RWPE2 (cell line): ENCODE measurements around the gene DEAF1.

ENCODE experiments used
- ATAC-seq: fragments of 200-7000 bp; cut with Tn5 transposase; 3 replicates; pipeline ENCODE4 v1.9.1; 2021; ENCODE audit warnings: low read depth
- DNase-seq: peaks from one replicate; pipeline ENCODE4 v3.0.0-alpha.2; 2020; ENCODE audit warnings: low spot score
- H3K27ac ChIP-seq: fragments of 450-650 bp; 2 replicates; pipeline ENCODE4 v1.5.1; 2017; ENCODE audit warnings: mild to moderate bottlenecking; ENCODE audit not compliant: poor library complexity, severe bottlenecking
- H3K27me3 ChIP-seq: fragments of 250-450 bp; sonication (Bioruptor Pico); 2 replicates; pipeline ENCODE4 v1.5.1; 2021; ENCODE audit warnings: mild to moderate bottlenecking, moderate library complexity; ENCODE audit not compliant: insufficient read depth, poor library complexity, severe bottlenecking
- H3K36me3 ChIP-seq: fragments of 250-450 bp; sonication (Bioruptor Pico); 2 replicates; pipeline ENCODE4 v1.5.1; 2020; ENCODE audit warnings: low read depth, mild to moderate bottlenecking, moderate library complexity
- H3K4me1 ChIP-seq: fragments of 250-450 bp; sonication (Bioruptor Pico); 2 replicates; pipeline ENCODE4 v1.5.1; 2021; ENCODE audit warnings: mild to moderate bottlenecking, moderate library complexity; ENCODE audit not compliant: insufficient read depth, poor library complexity, severe bottlenecking
- H3K4me3 ChIP-seq: fragments of 250-450 bp; sonication (Bioruptor Pico); 2 replicates; pipeline ENCODE4 v1.5.1; 2021; ENCODE audit warnings: mild to moderate bottlenecking, moderate library complexity; ENCODE audit not compliant: severe bottlenecking
- H3K9me3 ChIP-seq: fragments of 250-450 bp; sonication (Bioruptor Pico); 2 replicates; pipeline ENCODE4 v1.5.1; 2021; ENCODE audit warnings: mild to moderate bottlenecking, moderate library complexity; ENCODE audit not compliant: severe bottlenecking
- TF ChIP-seq, protein P1 (sequence below): fragments of 450-650 bp; IDR thresholded peaks from one replicate; pipeline ENCODE4 v1.5.1; 2017; ENCODE audit warnings: mild to moderate bottlenecking, moderate library complexity; ENCODE audit not compliant: poor library complexity, severe bottlenecking

Gene DEAF1

DNA sequence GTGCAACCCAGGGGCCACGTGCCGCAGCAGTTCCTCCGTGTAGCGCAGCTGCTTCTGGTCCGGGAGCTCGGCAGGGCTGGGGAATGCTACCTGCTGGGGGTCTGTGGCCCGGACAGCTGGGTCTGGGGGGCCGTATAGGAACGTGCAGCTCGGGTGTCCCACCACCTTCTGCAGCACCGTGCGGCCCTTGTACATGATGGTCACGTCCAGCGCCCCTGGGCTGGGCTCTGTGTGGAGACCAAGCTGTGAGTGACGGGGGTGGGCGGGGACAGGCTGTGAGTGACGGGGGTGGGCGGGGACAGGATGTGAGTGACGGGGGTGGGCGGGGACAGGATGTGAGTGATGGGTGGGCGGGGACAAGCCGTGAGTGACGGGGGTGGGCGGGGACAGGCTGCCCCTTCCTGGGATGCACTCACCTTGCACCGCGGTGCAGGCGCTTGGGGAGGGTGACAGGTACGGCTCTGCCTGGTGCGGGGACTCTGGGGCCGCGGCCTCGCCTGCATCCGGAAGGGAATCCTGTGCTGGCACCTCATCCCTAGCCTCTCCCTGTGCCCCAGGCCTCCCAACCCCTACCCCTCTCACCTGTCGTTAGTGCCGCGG is 81.6 kb downstream of the DEAF1 start:
- Histone ChIP-seq H3K27ac (peak overlapping the region; percentile 53), H3K36me3 (peaks cover 49% of the 10 kb centered on the region), H3K9me3 (no peaks in the 10 kb centered on the region), H3K4me1 (peaks cover 10% of the 10 kb centered on the region), H3K4me3 (no peak overlapping the region), H3K27me3 (no peaks in the 10 kb centered on the region)
- TF ChIP-seq, protein P1, sequence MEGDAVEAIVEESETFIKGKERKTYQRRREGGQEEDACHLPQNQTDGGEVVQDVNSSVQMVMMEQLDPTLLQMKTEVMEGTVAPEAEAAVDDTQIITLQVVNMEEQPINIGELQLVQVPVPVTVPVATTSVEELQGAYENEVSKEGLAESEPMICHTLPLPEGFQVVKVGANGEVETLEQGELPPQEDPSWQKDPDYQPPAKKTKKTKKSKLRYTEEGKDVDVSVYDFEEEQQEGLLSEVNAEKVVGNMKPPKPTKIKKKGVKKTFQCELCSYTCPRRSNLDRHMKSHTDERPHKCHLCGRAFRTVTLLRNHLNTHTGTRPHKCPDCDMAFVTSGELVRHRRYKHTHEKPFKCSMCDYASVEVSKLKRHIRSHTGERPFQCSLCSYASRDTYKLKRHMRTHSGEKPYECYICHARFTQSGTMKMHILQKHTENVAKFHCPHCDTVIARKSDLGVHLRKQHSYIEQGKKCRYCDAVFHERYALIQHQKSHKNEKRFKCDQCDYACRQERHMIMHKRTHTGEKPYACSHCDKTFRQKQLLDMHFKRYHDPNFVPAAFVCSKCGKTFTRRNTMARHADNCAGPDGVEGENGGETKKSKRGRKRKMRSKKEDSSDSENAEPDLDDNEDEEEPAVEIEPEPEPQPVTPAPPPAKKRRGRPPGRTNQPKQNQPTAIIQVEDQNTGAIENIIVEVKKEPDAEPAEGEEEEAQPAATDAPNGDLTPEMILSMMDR: no peak
- DNase-seq: peak; percentile 92
- peak; percentile 26 for ATAC-seq

GRCh38 chr11:612961-613300 is 82.1 kb downstream of the DEAF1 start:
- peaks cover 10% of the 10 kb centered on the region for H3K4me1 ChIP-seq
- DNase-seq: peak; percentile 60
- no peaks in the 10 kb centered on the region for H3K9me3 ChIP-seq
- no peak overlapping the region for H3K4me3 ChIP-seq
- TF ChIP-seq, protein P1: no peak
- peaks cover 52% of the 10 kb centered on the region for H3K36me3 ChIP-seq
- no peak overlapping the region for H3K27ac ChIP-seq
- ATAC-seq: no peak
- no peaks in the 10 kb centered on the region for H3K27me3 ChIP-seq

DNA sequence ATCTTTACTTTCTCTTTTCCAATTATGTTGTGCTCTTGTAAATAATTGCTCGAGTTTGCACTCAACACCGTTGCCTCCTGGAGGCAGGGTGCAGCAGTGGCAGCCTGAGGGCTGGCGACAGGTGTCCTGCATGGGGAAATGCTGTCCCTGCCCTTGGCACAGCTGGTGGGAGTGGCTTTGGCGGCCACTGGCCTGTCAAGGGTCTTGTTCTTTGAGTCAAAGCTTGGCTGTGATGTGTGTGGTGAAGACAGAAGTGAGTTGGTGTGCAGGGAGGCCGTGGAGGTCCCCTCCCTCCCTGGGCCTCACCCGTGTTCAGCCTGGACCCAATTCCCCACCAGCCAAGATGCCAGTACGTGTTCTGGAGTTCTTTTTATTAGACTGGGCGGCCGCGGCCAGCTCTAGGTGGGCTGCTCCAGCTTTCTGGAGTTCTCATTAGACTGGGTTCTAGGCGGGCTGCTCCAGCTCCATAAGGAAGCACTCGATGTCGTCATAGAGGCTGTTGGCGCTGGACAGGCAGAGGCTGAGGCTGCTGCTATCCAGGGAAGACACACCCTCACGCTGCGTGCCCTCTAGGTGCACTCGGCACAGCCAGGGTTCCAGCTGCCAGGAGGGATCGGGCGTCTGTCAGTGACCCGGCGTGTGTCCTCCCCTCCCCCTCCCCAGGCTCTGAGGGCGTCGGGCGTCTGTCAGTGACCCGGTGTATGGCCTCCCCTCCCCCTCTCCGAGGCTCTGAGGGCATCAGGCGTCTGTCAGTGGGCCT is 82.6 kb downstream of the DEAF1 start:
- Histone ChIP-seq H3K27me3 (no peaks in the 10 kb centered on the region), H3K27ac (no peak overlapping the region), H3K4me3 (no peak overlapping the region), H3K36me3 (peaks cover 57% of the 10 kb centered on the region), H3K4me1 (peaks cover 10% of the 10 kb centered on the region), H3K9me3 (no peaks in the 10 kb centered on the region)
- DNase-seq (peak; percentile 70), ATAC-seq (no peak)
- TF ChIP-seq, protein P1: no peak

GRCh38 chr11:611001-611996 is 83.7 kb downstream of the DEAF1 start:
- no peak for ATAC-seq
- peak; percentile 65 for DNase-seq
- no peaks in the 10 kb centered on the region for H3K27me3 ChIP-seq
- no peaks in the 10 kb centered on the region for H3K9me3 ChIP-seq
- no peak overlapping the region for H3K27ac ChIP-seq
- no peak overlapping the region for H3K4me3 ChIP-seq
- TF ChIP-seq, protein P1: no peak
- peaks cover 68% of the 10 kb centered on the region for H3K36me3 ChIP-seq
- peaks cover 10% of the 10 kb centered on the region for H3K4me1 ChIP-seq
